ENCODE results near the gene PLK5.
"Not testable (repeated sequence)": the region's sequence is repeated elsewhere in the genome, so short reads cannot be mapped to it uniquely, and the experiment has no call there.

PLK5 gene

DNA sequence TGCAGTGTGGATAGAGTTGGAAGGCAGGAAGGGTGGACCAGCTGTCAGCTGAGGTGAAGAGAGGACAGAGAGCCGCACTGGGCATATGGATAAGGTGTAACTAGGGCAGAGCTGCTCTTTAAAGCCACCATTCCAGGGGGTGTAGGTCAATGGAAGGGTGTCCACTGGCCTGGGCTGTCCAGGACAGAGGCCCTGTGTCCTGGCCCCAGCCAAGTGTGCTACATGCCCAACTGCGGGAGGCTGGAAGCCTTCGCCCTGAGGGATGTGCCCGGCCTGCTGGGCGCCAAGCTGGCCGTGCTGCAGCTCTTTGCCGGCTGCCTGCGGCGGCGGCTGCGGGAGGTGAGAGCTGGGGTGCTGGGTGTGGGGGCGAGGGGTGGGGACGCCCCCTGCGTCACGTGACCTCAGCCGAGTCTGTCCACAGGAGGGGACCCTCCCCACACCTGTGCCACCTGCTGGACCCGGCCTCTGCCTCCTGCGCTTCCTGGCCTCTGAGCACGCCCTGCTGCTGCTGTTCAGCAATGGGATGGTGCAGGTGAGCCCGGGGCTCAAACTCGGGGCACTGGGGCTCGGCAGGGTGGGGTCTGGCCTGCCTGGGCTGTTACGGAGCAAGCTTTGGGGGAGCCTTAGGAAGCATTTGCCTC lies 9.8 kb downstream of the PLK5 start:
- TF ChIP-seq, protein P1, sequence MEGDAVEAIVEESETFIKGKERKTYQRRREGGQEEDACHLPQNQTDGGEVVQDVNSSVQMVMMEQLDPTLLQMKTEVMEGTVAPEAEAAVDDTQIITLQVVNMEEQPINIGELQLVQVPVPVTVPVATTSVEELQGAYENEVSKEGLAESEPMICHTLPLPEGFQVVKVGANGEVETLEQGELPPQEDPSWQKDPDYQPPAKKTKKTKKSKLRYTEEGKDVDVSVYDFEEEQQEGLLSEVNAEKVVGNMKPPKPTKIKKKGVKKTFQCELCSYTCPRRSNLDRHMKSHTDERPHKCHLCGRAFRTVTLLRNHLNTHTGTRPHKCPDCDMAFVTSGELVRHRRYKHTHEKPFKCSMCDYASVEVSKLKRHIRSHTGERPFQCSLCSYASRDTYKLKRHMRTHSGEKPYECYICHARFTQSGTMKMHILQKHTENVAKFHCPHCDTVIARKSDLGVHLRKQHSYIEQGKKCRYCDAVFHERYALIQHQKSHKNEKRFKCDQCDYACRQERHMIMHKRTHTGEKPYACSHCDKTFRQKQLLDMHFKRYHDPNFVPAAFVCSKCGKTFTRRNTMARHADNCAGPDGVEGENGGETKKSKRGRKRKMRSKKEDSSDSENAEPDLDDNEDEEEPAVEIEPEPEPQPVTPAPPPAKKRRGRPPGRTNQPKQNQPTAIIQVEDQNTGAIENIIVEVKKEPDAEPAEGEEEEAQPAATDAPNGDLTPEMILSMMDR (IDR thresholded peaks at IDR 0.05; ENCODE audit: extremely low read depth, missing control alignments): no peak
- DNase-seq (ENCODE audit: low spot score): no peak

DNA sequence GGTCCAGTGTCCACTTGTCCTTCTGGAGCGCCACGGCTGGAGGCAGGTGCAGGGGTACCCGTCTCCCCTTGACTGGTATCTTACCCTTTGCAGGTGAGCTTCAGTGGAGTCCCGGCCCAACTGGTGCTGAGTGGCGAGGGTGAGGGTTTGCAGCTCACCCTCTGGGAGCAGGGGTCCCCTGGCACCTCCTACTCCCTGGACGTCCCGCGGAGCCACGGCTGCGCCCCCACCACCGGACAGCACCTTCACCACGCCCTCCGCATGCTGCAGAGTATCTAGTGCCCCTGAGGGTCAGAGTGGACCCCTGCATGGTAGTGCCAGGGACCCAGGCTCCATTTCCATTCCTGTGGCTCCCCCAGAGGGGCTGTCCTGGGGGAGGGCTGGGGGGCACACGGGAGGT lies 11.1 kb downstream of the PLK5 start:
- TF ChIP-seq, protein P1 (IDR thresholded peaks at IDR 0.05; ENCODE audit: extremely low read depth, missing control alignments): no peak
- no peak for DNase-seq (ENCODE audit: low spot score)

DNA sequence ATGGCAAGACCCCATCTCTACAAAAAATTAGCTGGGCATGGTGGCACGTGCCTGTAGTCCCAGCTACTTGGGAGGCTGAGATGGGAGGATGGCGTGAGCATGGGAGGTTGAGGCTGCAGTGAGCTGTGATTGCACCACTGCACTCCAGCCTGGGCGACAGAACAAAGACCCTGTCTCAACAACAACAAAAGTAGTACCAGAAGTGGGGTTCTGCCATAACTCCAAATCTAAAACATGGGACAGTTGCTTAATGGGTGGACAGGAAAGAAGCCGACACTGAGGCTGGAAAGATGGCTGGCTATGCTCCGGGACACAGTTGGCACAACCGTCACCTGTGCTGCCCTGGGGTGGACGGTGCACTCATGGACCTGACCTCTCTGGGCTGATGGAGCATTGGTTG lies 11.8 kb downstream of the PLK5 start:
- not testable (repeated sequence) for DNase-seq (ENCODE audit: low spot score)

DNA sequence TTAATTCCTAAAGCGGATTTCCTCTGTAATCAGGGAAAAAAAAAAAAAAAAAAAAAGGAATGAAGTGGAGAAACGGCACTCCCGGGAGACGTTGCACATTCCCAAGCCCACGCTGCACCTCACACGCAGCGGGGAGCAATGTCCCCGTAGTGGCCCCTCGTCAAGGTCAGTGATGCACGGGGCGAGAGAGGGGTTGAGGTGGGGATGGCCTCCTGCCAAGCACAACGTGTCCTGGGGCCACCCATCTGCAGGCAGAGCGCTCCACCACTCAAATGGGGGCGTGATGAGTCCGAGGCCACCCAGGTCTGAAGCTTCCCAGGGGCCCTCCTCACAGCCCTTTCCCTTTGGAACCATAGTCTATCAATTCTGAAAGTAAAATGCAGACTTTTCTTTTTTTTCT lies 15.1 kb downstream of the PLK5 start:
- TF ChIP-seq, protein P1 (IDR thresholded peaks at IDR 0.05; ENCODE audit: extremely low read depth, missing control alignments): no peak
- no peak for DNase-seq (ENCODE audit: low spot score)

DNA sequence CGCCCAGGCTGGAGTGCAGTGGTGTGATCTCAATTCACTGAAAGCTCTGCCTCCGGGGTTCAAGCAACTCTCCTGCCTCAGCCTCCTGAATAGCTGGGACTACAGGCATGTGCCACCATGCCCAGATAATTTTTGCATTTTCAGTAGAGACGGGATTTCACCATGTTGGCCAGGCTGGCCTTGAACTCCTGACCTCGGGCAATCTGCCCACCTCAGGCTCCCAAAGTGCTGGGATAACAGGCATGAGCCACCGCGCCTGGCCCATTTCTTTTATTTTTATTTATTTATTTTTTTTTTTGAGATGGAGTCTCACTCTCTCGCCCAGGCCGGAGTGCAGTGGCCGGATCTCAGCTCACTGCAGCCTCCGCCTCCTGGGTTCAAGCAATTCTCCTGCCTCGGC lies 15.9 kb downstream of the PLK5 start:
- not testable (repeated sequence) for DNase-seq (ENCODE audit: low spot score)

DNA sequence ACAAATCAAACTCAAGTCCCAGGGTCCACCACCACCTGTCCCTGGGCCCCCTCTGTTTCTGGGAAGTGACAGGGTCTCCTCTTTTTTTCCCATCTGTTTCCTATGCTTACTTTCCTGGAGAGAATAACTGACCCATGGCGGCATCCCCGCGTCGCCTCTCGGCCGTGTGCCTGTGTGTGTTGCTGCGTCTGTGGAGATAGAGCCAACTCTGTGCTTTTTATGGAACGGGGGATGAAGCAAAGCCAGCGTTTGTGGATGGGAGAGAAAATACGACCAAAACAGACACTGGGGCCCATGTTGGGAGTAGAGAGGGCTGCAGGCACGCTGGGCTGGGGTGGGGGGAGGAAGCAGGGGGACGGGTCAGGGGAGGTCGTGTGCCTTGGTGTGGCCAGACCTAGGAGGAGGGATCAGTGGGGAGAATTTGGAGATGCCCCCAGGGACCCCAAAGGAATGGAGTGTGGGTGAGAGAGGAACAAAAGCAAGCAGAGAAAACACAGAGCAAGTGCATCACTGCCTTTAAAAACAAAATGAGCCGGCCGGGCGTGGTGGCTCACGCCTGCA lies 16.6 kb downstream of the PLK5 start:
- DNase-seq (ENCODE audit: low spot score): no peak
- TF ChIP-seq, protein P1 (IDR thresholded peaks at IDR 0.05; ENCODE audit: extremely low read depth, missing control alignments): no peak

DNA sequence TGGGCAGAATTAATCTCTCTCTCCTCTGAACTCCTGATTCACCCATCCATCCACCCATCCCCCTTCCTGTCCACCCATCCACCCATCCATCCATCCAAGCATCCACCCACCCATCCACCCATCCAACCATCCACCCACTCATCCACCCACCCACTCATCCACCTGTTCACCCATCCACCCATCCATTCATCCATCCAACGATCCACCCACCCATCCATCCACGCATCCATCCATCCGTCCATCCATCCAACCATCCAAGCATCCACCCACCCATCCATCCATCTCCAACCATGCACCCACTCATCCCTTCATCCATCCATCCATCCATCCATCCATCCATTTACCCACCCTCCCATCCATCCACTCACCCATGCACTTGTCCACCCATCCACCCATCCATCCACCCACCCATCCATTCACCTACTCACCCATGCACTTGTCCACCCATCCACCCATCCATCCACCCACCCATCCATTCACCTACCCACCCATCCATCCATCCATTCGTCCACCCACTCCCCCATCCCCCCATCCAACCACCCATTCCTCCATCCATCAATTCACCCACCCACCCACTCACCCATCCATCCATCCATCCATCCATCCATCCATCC lies 25.6 kb downstream of the PLK5 start:
- TF ChIP-seq, protein P1 (IDR thresholded peaks at IDR 0.05; ENCODE audit: extremely low read depth, missing control alignments): no peak
- no peak for DNase-seq (ENCODE audit: low spot score)

DNA sequence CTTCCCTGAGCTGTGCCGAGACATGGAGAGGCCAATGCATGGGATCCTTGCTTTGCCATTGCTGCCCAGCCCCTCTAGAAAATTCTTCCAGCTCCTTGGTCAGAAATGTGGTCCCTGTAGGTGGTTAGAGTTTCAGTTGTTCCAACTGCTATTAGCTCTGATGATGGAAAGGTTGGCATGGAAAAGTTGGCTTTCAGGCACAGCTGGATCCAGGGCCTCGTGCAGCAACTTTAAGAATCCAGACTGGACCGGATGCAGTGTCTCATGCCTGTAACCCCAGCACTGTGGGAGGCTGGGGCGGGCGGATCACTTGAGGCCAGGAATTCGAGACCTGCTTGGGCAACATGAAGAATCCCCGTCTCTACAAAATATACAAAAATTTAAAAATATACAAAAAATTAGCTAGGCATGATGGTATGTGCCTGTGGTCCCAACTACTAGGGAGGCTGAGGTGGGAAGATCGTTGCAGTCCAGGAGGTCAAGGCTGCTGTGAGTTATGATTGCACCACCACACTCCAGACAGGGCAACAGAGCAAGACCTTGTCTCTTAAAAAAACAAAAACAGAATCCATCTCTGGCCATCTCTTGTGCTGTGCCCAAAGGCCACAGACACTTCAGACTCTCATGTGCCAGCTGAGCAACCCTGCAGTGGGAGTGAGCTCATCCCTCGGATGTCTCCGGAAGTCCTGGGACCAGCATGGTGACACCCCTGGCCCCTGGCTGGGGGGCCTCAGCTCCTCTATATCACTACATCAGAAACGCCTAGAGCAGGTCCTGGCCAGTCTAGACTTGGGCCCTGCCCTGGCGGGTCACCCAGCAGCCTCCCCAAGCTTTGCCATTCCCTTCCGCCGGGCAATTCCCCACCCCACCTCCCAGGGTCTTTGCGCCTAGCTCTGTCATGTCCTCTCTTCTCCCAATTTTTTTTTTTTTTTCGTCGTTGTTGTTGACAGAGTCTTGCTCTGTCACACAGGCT lies 27.5 kb downstream of the PLK5 start:
- DNase-seq (ENCODE audit: low spot score): no peak
- TF ChIP-seq, protein P1 (IDR thresholded peaks at IDR 0.05; ENCODE audit: extremely low read depth, missing control alignments): no peak
